Measurements from ENCODE around the gene PEX11A.
"Not testable (repeated sequence)": the region's sequence is repeated elsewhere in the genome, so short reads cannot be mapped to it uniquely, and the experiment has no call there.

Gene PEX11A

GRCh38 chr15:89693091-89693490, 2.5 kb upstream of the PEX11A start:
- no peak overlapping the region for H3K9ac ChIP-seq (ENCODE audit: insufficient read length, low read depth)
- DNase-seq (ENCODE audit: low read depth, low spot score), result no peak
- TF ChIP-seq ZNF274 (IDR thresholded peaks at IDR 0.05; ENCODE audit: low read depth, low read length) (no peak), YY1 (IDR thresholded peaks at IDR 0.05; ENCODE audit: insufficient read depth, insufficient read length) (no peak), SUZ12 (IDR thresholded peaks at IDR 0.05; ENCODE audit: extremely low read depth, insufficient read depth, insufficient read length) (no peak)
- no peaks in the 10 kb centered on the region for H3K9me3 ChIP-seq (ENCODE audit: insufficient read depth, low read length)
- H3K27me3 ChIP-seq (ENCODE audit: insufficient read depth, insufficient read length), result peaks cover 18% of the 10 kb centered on the region
- no peaks in the 10 kb centered on the region for H3K4me1 ChIP-seq (ENCODE audit: insufficient read depth, insufficient read length)
- H3K36me3 ChIP-seq (ENCODE audit: insufficient read depth, insufficient read length, low read length), result no peaks in the 10 kb centered on the region
- no peak overlapping the region for H3K4me3 ChIP-seq (ENCODE audit: insufficient read length, low read depth)

- not testable (repeated sequence) for H3K36me3 ChIP-seq (ENCODE audit: insufficient read depth, insufficient read length, low read length); H3K4me1 ChIP-seq (ENCODE audit: insufficient read depth, insufficient read length); H3K9me3 ChIP-seq (ENCODE audit: insufficient read depth, low read length); DNase-seq (ENCODE audit: low read depth, low spot score)
- Histone ChIP-seq H3K4me3 (ENCODE audit: insufficient read length, low read depth) (peak overlapping the region; percentile 80), H3K27me3 (ENCODE audit: insufficient read depth, insufficient read length) (peaks cover 18% of the 10 kb centered on the region), H3K9ac (ENCODE audit: insufficient read length, low read depth) (peak overlapping the region; percentile 73)
Observed at GRCh38 chr15:89689930-89690275, 651 bp downstream of the PEX11A start.

- Histone ChIP-seq H3K4me1 (ENCODE audit: insufficient read depth, insufficient read length) (no peaks in the 10 kb centered on the region), H3K9me3 (ENCODE audit: insufficient read depth, low read length) (no peaks in the 10 kb centered on the region), H3K9ac (ENCODE audit: insufficient read length, low read depth) (no peak overlapping the region), H3K27me3 (ENCODE audit: insufficient read depth, insufficient read length) (peaks cover 14% of the 10 kb centered on the region), H3K36me3 (ENCODE audit: insufficient read depth, insufficient read length, low read length) (no peaks in the 10 kb centered on the region), H3K4me3 (ENCODE audit: insufficient read length, low read depth) (no peak overlapping the region)
- TF ChIP-seq YY1 (IDR thresholded peaks at IDR 0.05; ENCODE audit: insufficient read depth, insufficient read length) (no peak), ZNF274 (IDR thresholded peaks at IDR 0.05; ENCODE audit: low read depth, low read length) (no peak), SUZ12 (IDR thresholded peaks at IDR 0.05; ENCODE audit: extremely low read depth, insufficient read depth, insufficient read length) (no peak)
- DNase-seq (ENCODE audit: low read depth, low spot score), result no peak
Observed at GRCh38 chr15:89686522-89686921, 4.0 kb downstream of the PEX11A start.

GRCh38 chr15:89685995-89686394, 4.6 kb downstream of the PEX11A start:
- H3K36me3 ChIP-seq (ENCODE audit: insufficient read depth, insufficient read length, low read length), result no peaks in the 10 kb centered on the region
- H3K9me3 ChIP-seq (ENCODE audit: insufficient read depth, low read length), result no peaks in the 10 kb centered on the region
- no peak for TF ChIP-seq YY1 (IDR thresholded peaks at IDR 0.05; ENCODE audit: insufficient read depth, insufficient read length)
- no peak for TF ChIP-seq ZNF274 (IDR thresholded peaks at IDR 0.05; ENCODE audit: low read depth, low read length)
- no peak for TF ChIP-seq SUZ12 (IDR thresholded peaks at IDR 0.05; ENCODE audit: extremely low read depth, insufficient read depth, insufficient read length)
- no peak overlapping the region for H3K9ac ChIP-seq (ENCODE audit: insufficient read length, low read depth)
- no peak overlapping the region for H3K4me3 ChIP-seq (ENCODE audit: insufficient read length, low read depth)
- H3K27me3 ChIP-seq (ENCODE audit: insufficient read depth, insufficient read length), result peaks cover 14% of the 10 kb centered on the region
- DNase-seq (ENCODE audit: low read depth, low spot score), result no peak
- H3K4me1 ChIP-seq (ENCODE audit: insufficient read depth, insufficient read length), result no peaks in the 10 kb centered on the region

- Histone ChIP-seq H3K9me3 (ENCODE audit: insufficient read depth, low read length) (no peaks in the 10 kb centered on the region), H3K36me3 (ENCODE audit: insufficient read depth, insufficient read length, low read length) (no peaks in the 10 kb centered on the region), H3K4me1 (ENCODE audit: insufficient read depth, insufficient read length) (no peaks in the 10 kb centered on the region), H3K9ac (ENCODE audit: insufficient read length, low read depth) (no peak overlapping the region), H3K4me3 (ENCODE audit: insufficient read length, low read depth) (no peak overlapping the region), H3K27me3 (ENCODE audit: insufficient read depth, insufficient read length) (no peaks in the 10 kb centered on the region)
- no peak for TF ChIP-seq YY1 (IDR thresholded peaks at IDR 0.05; ENCODE audit: insufficient read depth, insufficient read length)
- DNase-seq (ENCODE audit: low read depth, low spot score), result no peak
Observed at GRCh38 chr15:89681146-89681545, 9.4 kb downstream of the PEX11A start.

- DNase-seq (ENCODE audit: low read depth, low spot score), result no peak
Observed at GRCh38 chr15:89680282-89680873, 10.2 kb downstream of the PEX11A start.

GRCh38 chr15:89679212-89679611, 11.3 kb downstream of the PEX11A start, which contains the start of gene PLIN1:
PLIN1 (minus strand) TSS chr15:89679367; CDS start chr15:89677489, 1,878 bp downstream.
- TF ChIP-seq YY1 (IDR thresholded peaks at IDR 0.05; ENCODE audit: insufficient read depth, insufficient read length) (no peak), ZNF274 (IDR thresholded peaks at IDR 0.05; ENCODE audit: low read depth, low read length) (no peak), SUZ12 (IDR thresholded peaks at IDR 0.05; ENCODE audit: extremely low read depth, insufficient read depth, insufficient read length) (no peak)
- no peak within 1 kb of the TSS for H3K9ac ChIP-seq (ENCODE audit: insufficient read length, low read depth)

More at GRCh38 chr15:89680282-89680873, 10.2 kb downstream of the PEX11A start:
- H3K9me3 ChIP-seq (ENCODE audit: insufficient read depth, low read length), result no peaks in the 10 kb centered on the region
- H3K27me3 ChIP-seq (ENCODE audit: insufficient read depth, insufficient read length), result no peaks in the 10 kb centered on the region
- no peaks in the 10 kb centered on the region for H3K36me3 ChIP-seq (ENCODE audit: insufficient read depth, insufficient read length, low read length)
- H3K4me1 ChIP-seq (ENCODE audit: insufficient read depth, insufficient read length), result no peaks in the 10 kb centered on the region
- TF ChIP-seq ZNF274 (IDR thresholded peaks at IDR 0.05; ENCODE audit: low read depth, low read length), result no peak
- TF ChIP-seq SUZ12 (IDR thresholded peaks at IDR 0.05; ENCODE audit: extremely low read depth, insufficient read depth, insufficient read length), result no peak
- TF ChIP-seq YY1 (IDR thresholded peaks at IDR 0.05; ENCODE audit: insufficient read depth, insufficient read length), result no peak
- H3K4me3 ChIP-seq (ENCODE audit: insufficient read length, low read depth), result no peak overlapping the region
- no peak overlapping the region for H3K9ac ChIP-seq (ENCODE audit: insufficient read length, low read depth)

GRCh38 chr15:89677381-89677780, 13.2 kb downstream of the PEX11A start:
- no peak overlapping the region for H3K9ac ChIP-seq (ENCODE audit: insufficient read length, low read depth)
- H3K4me3 ChIP-seq (ENCODE audit: insufficient read length, low read depth), result no peak overlapping the region
- H3K36me3 ChIP-seq (ENCODE audit: insufficient read depth, insufficient read length, low read length), result no peaks in the 10 kb centered on the region
- TF ChIP-seq YY1 (IDR thresholded peaks at IDR 0.05; ENCODE audit: insufficient read depth, insufficient read length) (no peak), SUZ12 (IDR thresholded peaks at IDR 0.05; ENCODE audit: extremely low read depth, insufficient read depth, insufficient read length) (no peak), ZNF274 (IDR thresholded peaks at IDR 0.05; ENCODE audit: low read depth, low read length) (no peak)
- H3K4me1 ChIP-seq (ENCODE audit: insufficient read depth, insufficient read length), result no peaks in the 10 kb centered on the region
- H3K9me3 ChIP-seq (ENCODE audit: insufficient read depth, low read length), result no peaks in the 10 kb centered on the region
- H3K27me3 ChIP-seq (ENCODE audit: insufficient read depth, insufficient read length), result no peaks in the 10 kb centered on the region
- no peak for DNase-seq (ENCODE audit: low read depth, low spot score)

More at GRCh38 chr15:89679212-89679611, 11.3 kb downstream of the PEX11A start, which contains the start of gene PLIN1:
- Histone ChIP-seq H3K9me3 (ENCODE audit: insufficient read depth, low read length) (no peaks in the 10 kb centered on the region), H3K4me3 (ENCODE audit: insufficient read length, low read depth) (no peak within 1 kb of the TSS), H3K4me1 (ENCODE audit: insufficient read depth, insufficient read length) (no peaks in the 10 kb centered on the region), H3K36me3 (ENCODE audit: insufficient read depth, insufficient read length, low read length) (no peaks in the 10 kb centered on the region), H3K27me3 (ENCODE audit: insufficient read depth, insufficient read length) (no peaks in the 10 kb centered on the region)
- no peak for DNase-seq (ENCODE audit: low read depth, low spot score)

Measured in NT2/D1 (cell line).